Neural progenitor cell (in vitro differentiated cells): ENCODE measurements around the gene TRABD2A. TPM values are rescaled to one million over a fixed set of nuclear protein-coding genes. Genes with fewer than 3 reads are reported as not detected.
"Not testable (repeated sequence)": the region's sequence is repeated elsewhere in the genome, so short reads cannot be mapped to it uniquely, and the experiment has no call there.

Experiments used
- DNase-seq: peaks from one replicate; pipeline ENCODE4 v3.0.0-alpha.2; 2016; ENCODE audit warnings: low spot score
- H2AFZ ChIP-seq: fragments of 200-600 bp; sonication (generic); replicated peaks from 2 replicates; pipeline ENCODE4 v1.6.1; 2016; ENCODE audit warnings: antibody characterized with exemption
- H3F3A ChIP-seq: fragments of 200-600 bp; sonication (generic); 2 replicates; pipeline ENCODE4 v1.6.1; 2016; ENCODE audit warnings: antibody characterized with exemption, low read depth
- H3K27ac ChIP-seq: fragments of 200-600 bp; sonication (generic); 2 replicates; pipeline ENCODE4 v1.5.1; 2016; ENCODE audit warnings: mild to moderate bottlenecking
- H3K27me3 ChIP-seq: fragments of 200-600 bp; sonication (generic); 2 replicates; pipeline ENCODE4 v1.6.1; 2016; ENCODE audit warnings: mild to moderate bottlenecking, moderate library complexity
- H3K36me3 ChIP-seq: fragments of 200-600 bp; sonication (generic); 2 replicates; pipeline ENCODE4 v1.5.1; 2016
- H3K4me1 ChIP-seq: fragments of 200-600 bp; sonication (generic); 2 replicates; pipeline ENCODE4 v1.6.1; 2016; ENCODE audit warnings: mixed run types
- H3K4me2 ChIP-seq: fragments of 200-600 bp; sonication (generic); 2 replicates; pipeline ENCODE4 v1.6.1; 2016
- H3K4me3 ChIP-seq: fragments of 200-600 bp; sonication (generic); 2 replicates; pipeline ENCODE4 v1.5.1; 2016
- H3K79me2 ChIP-seq: fragments of 200-600 bp; sonication (generic); 2 replicates; pipeline ENCODE4 v1.6.1; 2016; ENCODE audit warnings: low read depth
- H3K9ac ChIP-seq: fragments of 200-600 bp; sonication (generic); 2 replicates; pipeline ENCODE4 v1.6.1; 2016
- H3K9me3 ChIP-seq: fragments of 200-600 bp; sonication (generic); 2 replicates; pipeline ENCODE4 v1.5.1; 2016; ENCODE audit warnings: low read depth
- H4K20me1 ChIP-seq: fragments of 200-600 bp; sonication (generic); 2 replicates; pipeline ENCODE4 v1.6.1; 2016; ENCODE audit warnings: low read depth
- H3K27ac Mint-ChIP-seq: 3 replicates; pipeline ENCODE4 v1.8.0; 2021; ENCODE audit warnings: mixed read lengths
- H3K27me3 Mint-ChIP-seq: 2 replicates; pipeline ENCODE4 v1.8.0; 2022; ENCODE audit warnings: low read depth, mild to moderate bottlenecking, inconsistent platforms, moderate library complexity, mixed read lengths; ENCODE audit not compliant: insufficient read depth
- H3K36me3 Mint-ChIP-seq: 3 replicates; pipeline ENCODE4 v1.8.0; 2021; ENCODE audit warnings: mixed read lengths
- H3K4me1 Mint-ChIP-seq: 3 replicates; pipeline ENCODE4 v1.8.0; 2021; ENCODE audit warnings: mixed read lengths
- H3K4me3 Mint-ChIP-seq: 3 replicates; pipeline ENCODE4 v1.8.0; 2021; ENCODE audit warnings: mild to moderate bottlenecking, moderate library complexity, mixed read lengths
- H3K9me3 Mint-ChIP-seq: 3 replicates; pipeline ENCODE4 v1.8.0; 2020; ENCODE audit warnings: mixed read lengths
- EZH2 ChIP-seq: fragments of 200-600 bp; sonication (generic); IDR thresholded peaks from 2 replicates; pipeline ENCODE4 v1.6.1; 2017; ENCODE audit warnings: antibody characterized with exemption, mild to moderate bottlenecking, moderate library complexity
- EZH2phosphoT487 ChIP-seq: fragments of 200-600 bp; sonication (generic); IDR thresholded peaks from 2 replicates; pipeline ENCODE4 v1.6.1; 2017; ENCODE audit warnings: antibody characterized with exemption
- total RNA-seq: library from RNA; depleted of rRNA; stranded (reverse); fragments of >200 nt; gene quantifications from 2 replicates; pipeline ENCODE4 v1.2.3, GENCODE V29; 2015; ENCODE audit warnings: low replicate concordance
- TF ChIP-seq, protein P1 (sequence below): fragments of 200-600 bp; sonication (generic); IDR thresholded peaks from 2 replicates; pipeline ENCODE4 v1.5.1; 2017; ENCODE audit warnings: antibody characterized with exemption, mild to moderate bottlenecking

Gene TRABD2A
- total RNA-seq, 1 donor from 2014 or later: 2.0 TPM

DNA sequence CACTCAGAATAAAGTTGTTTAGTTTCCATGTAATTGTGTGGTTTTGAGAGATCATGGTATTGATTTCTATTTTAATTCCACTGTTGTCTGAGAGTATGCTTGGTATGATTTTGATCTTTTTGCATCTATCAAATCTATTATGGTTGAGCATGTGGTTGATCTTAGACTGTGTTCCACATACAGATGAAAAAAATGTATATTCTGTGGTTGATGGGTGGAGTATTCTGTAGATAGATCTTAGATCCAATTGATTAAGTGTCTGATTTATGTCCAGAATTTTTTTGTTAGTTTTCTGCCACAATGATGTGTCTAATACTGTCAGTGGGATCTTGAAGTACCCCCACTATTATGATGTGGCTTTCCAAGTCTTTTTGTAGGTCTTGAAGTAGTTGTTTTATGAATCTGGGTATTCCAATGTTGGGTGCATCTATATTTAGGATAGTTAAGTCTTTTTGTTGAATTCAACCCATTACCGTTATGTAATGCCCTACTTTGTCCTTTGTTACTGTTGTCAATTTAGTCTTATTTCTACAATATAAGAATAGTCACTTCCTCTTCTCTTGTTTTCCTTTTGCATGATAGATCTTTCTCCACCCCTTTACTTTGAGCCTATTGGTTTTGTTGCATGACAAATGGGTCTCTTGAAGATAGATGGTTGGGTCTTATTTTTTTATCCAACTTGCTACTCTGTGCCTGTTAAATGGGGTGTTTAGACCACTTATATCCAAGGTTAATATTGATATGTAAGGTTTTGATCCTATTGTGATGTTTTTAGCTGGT, 101.8 kb downstream of the TRABD2A start:
- no peaks in the 10 kb centered on the region for H3F3A ChIP-seq
- H3K9me3 ChIP-seq: no peaks in the 10 kb centered on the region
- no peaks in the 10 kb centered on the region for H4K20me1 ChIP-seq
- H3K4me1 ChIP-seq: peaks cover 8% of the 10 kb centered on the region
- H3K4me2 ChIP-seq: no peak overlapping the region
- no peak overlapping the region for H3K9ac ChIP-seq
- H3K4me3 ChIP-seq: no peak overlapping the region
- no peaks in the 10 kb centered on the region for H3K36me3 ChIP-seq
- H3K27me3 ChIP-seq: no peaks in the 10 kb centered on the region
- DNase-seq: no peak
- no peak overlapping the region for H3K27ac Mint-ChIP-seq
- H3K9me3 Mint-ChIP-seq: peaks cover 11% of the 10 kb centered on the region
- peaks cover 2% of the 10 kb centered on the region for H3K27me3 Mint-ChIP-seq
- no peak overlapping the region for H3K4me3 Mint-ChIP-seq
- peaks cover 4% of the 10 kb centered on the region for H3K4me1 Mint-ChIP-seq
- no peak overlapping the region for H2AFZ ChIP-seq
- TF ChIP-seq, protein P1, sequence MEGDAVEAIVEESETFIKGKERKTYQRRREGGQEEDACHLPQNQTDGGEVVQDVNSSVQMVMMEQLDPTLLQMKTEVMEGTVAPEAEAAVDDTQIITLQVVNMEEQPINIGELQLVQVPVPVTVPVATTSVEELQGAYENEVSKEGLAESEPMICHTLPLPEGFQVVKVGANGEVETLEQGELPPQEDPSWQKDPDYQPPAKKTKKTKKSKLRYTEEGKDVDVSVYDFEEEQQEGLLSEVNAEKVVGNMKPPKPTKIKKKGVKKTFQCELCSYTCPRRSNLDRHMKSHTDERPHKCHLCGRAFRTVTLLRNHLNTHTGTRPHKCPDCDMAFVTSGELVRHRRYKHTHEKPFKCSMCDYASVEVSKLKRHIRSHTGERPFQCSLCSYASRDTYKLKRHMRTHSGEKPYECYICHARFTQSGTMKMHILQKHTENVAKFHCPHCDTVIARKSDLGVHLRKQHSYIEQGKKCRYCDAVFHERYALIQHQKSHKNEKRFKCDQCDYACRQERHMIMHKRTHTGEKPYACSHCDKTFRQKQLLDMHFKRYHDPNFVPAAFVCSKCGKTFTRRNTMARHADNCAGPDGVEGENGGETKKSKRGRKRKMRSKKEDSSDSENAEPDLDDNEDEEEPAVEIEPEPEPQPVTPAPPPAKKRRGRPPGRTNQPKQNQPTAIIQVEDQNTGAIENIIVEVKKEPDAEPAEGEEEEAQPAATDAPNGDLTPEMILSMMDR: no peak
- no peak for TF ChIP-seq EZH2
- no peak for TF ChIP-seq EZH2phosphoT487
- no peaks in the 10 kb centered on the region for H3K36me3 Mint-ChIP-seq
- no peak overlapping the region for H3K27ac ChIP-seq
- H3K79me2 ChIP-seq: no peaks in the 10 kb centered on the region

DNA sequence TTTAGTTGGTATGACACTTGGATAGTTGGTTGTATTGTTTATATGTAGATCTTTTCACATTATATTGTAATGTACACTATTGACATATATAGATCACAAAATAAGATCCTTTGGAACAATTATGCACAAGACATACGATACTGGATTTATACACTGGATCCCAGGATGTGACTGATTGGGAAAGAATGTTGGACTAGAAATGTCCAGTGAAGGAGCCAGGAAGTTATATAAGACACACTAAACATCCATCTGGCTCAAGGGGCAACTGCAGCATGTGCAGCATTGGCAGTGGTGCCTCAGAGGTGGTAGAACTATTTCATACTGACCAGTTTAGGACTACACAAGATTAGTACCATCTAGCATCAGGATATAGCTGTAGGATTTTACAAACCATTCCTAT, 104.9 kb downstream of the TRABD2A start:
- H3K9ac ChIP-seq: no peak overlapping the region
- no peak for DNase-seq
- H3K4me2 ChIP-seq: no peak overlapping the region
- H4K20me1 ChIP-seq: no peaks in the 10 kb centered on the region
- no peak overlapping the region for H3K4me3 Mint-ChIP-seq
- no peak overlapping the region for H3K27ac ChIP-seq
- H3K79me2 ChIP-seq: no peaks in the 10 kb centered on the region
- H3K36me3 ChIP-seq: no peaks in the 10 kb centered on the region
- no peak overlapping the region for H3K4me3 ChIP-seq
- H3F3A ChIP-seq: no peaks in the 10 kb centered on the region
- H3K4me1 ChIP-seq: no peaks in the 10 kb centered on the region
- H3K27ac Mint-ChIP-seq: no peak overlapping the region
- no peaks in the 10 kb centered on the region for H3K4me1 Mint-ChIP-seq
- no peaks in the 10 kb centered on the region for H3K36me3 Mint-ChIP-seq
- peaks cover 5% of the 10 kb centered on the region for H3K9me3 ChIP-seq
- H3K9me3 Mint-ChIP-seq: peaks cover 23% of the 10 kb centered on the region
- H2AFZ ChIP-seq: no peak overlapping the region
- TF ChIP-seq EZH2 (no peak), EZH2phosphoT487 (no peak)
- TF ChIP-seq, protein P1: no peak
- H3K27me3 Mint-ChIP-seq: peaks cover 2% of the 10 kb centered on the region
- H3K27me3 ChIP-seq: no peaks in the 10 kb centered on the region

DNA sequence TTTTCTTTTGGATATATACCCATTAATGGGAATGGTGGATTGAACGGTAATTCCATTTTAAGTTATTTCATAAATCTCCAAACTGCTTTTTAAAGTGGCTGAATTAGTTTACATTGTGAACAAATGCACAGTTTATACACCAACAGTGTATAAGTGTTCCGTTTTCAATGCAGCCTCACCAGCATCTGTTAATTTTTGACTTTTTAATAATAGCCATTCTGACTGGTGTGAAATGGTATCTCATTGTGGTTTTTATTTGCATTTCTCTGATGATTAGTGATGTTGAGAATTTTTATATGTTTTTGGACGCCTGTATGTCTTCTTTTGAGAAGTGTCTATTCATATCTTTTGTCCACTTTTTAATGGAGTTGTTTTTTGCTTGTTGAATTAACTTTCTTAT, 107.3 kb downstream of the TRABD2A start:
- not testable (repeated sequence) for H3K4me2 ChIP-seq, H3K27me3 ChIP-seq, H3K4me3 Mint-ChIP-seq, H3K9ac ChIP-seq, H3K36me3 ChIP-seq, H3K27me3 Mint-ChIP-seq, H3K4me1 Mint-ChIP-seq, H2AFZ ChIP-seq, H3K4me1 ChIP-seq, H3K79me2 ChIP-seq, H3K4me3 ChIP-seq, H4K20me1 ChIP-seq, H3K9me3 ChIP-seq, H3K27ac Mint-ChIP-seq, H3K27ac ChIP-seq, H3K36me3 Mint-ChIP-seq, DNase-seq, H3F3A ChIP-seq
- peaks cover 30% of the 10 kb centered on the region for H3K9me3 Mint-ChIP-seq

Other genes with a start within 250 kb of the TRABD2A start
- gene TMSB10, start 24.6 kb upstream of the TRABD2A start, total RNA-seq: 1,687 and 2,248 TPM in 2 replicates
- gene KCMF1, start 90.1 kb upstream of the TRABD2A start, total RNA-seq: 74.0 and 99.7 TPM in 2 replicates